ENCODE data around the gene OR6C3.
"Not testable (repeated sequence)": the region's sequence is repeated elsewhere in the genome, so short reads cannot be mapped to it uniquely, and the experiment has no call there.

The OR6C3 gene

DNA sequence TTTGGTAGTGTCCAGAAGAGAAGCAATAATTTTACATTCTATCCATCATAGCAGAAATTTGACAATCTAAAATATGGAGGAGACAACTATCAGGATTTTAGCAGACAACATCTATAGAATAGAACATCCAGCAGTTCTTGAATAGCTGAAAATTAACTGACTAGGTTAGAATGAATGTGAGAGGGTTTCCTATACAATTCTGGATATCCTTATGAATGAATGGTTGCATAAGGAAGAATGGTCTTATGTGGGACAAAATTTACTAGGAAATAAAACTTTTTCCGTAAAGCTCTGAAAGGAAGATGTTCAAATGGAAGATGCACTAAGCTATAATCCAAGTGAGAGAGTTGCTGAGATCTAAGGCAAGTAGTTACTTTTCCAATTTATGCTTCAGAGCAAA is at the start of gene OR6C3:
TSS of gene OR6C3 (plus strand) at position 301 of the 400 bp plus-strand sequence. CDS start 955 bp downstream, outside the sequence.
- no peak for DNase-seq (ENCODE audit: low read depth)

DNA sequence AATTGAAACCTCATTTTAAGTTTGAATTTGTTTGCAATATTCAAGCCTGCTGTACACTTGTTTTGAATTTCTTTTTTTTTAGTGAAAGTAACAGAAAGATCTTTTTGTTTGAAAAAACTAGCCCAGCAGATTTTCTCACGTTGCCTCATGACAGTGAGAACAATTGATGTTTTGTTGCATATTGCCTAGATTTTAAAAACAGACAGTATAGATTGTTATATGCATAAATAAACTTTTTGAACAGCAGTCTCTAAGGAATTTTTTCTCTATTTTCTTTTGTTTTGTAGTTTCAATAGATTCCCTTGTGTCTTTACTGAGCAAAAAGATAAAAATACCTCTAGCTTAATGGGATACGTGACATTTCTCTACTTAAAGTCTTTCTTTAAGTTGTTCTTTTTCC is 49.6 kb upstream of the OR6C3 start:
- no peak for DNase-seq (ENCODE audit: low read depth)

DNA sequence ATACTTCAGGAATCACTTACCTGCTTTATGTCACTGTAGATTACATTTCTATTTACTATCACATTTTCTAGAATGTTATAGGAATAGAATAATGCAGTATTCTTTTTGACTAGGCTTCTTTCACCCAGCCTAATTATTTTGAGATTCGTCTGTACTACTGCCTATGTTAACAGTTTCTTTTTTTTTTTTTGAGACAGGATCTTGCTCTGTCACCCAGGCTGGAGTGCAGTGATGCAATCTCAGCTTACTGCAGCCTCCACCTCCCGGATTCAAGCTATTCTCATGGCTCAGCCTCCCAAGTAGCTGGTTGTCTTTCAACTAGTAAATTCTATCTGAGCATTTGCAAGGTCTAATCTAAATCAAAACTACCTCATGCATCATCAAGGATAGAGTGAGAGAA is 40.5 kb upstream of the OR6C3 start:
- no peak for DNase-seq (ENCODE audit: low read depth)

DNA sequence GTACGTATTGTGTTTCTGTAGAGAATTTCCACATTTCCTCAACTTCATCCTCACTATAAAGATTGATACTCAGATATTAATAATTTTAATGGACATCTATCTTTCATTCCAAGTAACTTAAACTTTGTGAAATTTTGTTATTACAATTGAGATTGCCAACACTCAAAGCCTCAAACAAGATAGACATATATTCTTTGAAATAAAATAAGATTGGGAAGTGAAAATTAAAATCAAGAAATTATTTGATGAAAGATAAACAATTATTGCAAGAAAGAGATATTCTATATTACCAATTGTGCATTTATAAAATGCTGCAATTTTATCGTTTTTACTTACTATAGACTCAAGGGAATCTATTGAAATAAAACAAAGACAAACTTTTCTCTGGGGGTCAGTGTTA is 34.1 kb upstream of the OR6C3 start, which contains the start of gene OR6C6:
TSS of gene OR6C6 (minus strand) at position 101 of the 400 bp plus-strand sequence. CDS start 1,337 bp downstream, outside the sequence.
- DNase-seq (ENCODE audit: low read depth), result no peak

DNA sequence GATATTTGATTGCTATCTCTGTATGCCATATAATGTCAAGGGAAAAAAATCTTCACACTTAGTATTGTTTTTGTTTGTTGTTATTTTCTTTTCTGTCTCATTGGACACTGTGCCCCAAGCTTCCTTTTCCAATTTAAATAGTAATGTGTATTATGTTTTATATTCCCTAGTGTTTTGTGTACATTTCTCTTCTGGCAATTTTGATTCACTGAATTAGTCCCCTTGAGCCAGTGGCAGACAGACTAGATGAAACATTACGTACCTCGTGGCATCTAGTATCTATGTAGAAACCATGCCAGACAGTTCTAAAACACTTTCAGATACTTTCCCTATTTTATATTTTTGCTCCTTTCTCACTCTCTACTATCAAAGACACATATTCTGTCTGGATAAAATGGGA is 16.5 kb upstream of the OR6C3 start, which contains the start of gene OR6C1:
TSS of gene OR6C1 (plus strand) at position 301 of the 400 bp plus-strand sequence. CDS start 6,257 bp downstream, outside the sequence.
- no peak for DNase-seq (ENCODE audit: low read depth)

DNA sequence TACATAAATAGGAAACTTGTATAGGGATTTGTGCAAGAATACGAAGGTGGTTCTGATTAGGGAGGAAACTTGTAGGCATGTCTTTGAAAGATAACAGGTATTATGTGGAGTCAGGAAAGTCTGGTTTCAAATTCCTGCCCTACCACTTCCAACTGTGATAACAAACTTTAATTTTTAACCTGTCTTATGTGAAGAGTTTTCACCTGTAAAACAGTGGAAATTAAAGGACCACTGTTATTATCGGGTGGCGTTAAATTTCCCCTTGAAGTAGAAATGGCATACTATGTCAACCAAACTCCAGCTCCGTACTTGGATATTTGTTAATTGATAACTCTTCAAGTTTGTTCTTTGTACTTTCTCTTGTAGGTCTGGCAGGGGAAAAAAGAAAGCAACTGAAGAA is 10.3 kb upstream of the OR6C3 start:
- DNase-seq (ENCODE audit: low read depth), result no peak

DNA sequence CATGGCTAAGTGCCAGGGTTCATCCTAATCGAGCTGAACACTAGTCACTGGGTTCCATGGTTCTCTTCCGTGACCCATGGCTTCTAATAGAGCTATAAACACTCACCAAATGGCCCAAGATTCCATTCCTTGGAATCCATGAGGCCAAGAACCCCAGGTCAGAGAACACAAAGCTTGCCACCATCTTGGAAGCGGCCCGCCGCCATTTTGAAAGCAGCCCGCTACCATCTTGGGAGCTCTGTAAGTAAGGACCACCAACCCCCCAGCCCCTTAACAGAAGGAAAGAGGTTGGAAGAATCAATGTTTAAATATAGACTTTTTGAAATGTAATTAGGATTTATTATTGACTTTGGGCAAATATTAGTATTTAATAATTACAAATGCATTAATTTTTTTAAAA is 4.7 kb upstream of the OR6C3 start:
- DNase-seq (ENCODE audit: low read depth), result not testable (repeated sequence)

DNA sequence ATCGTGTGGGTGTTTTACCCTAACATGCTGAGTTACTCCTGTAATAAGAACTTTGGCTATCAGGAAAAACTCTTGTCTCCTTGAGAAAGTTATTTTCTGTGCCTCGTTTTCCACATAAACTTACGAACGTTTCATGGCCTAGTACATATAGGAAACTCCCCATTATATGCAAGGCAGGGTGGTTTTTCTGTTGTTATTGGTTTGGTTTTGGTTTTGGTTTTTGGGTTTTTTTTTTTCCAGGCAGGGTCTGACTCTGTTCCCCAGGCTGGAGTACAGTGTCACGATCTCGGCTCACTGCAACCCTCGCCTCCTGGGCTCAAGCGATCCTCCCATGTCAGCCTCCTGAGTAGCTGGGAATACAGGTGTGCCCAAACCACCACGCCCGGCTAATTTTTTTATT is 5.5 kb downstream of the OR6C3 start:
- DNase-seq (ENCODE audit: low read depth), result no peak

DNA sequence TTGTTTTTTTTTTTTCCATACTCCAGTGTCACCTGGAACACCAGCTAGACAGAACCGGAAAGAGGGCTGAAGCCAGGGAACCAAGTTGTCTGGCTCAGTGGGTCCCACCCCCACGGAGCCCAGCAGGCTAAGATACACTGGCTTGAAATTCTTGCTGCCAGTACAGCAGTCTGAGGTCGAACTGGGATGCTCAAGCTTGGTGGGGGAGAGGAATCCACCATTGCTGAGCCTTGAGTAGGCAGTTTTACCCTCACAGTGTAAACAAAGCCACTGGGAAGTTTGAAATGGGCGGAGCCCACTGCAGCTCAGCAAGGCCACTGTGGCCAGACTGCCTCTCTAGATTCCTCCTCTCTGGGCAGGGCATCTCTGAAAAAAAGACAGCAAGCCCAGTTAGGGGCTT is 24.8 kb downstream of the OR6C3 start:
- not testable (repeated sequence) for DNase-seq (ENCODE audit: low read depth)

DNA sequence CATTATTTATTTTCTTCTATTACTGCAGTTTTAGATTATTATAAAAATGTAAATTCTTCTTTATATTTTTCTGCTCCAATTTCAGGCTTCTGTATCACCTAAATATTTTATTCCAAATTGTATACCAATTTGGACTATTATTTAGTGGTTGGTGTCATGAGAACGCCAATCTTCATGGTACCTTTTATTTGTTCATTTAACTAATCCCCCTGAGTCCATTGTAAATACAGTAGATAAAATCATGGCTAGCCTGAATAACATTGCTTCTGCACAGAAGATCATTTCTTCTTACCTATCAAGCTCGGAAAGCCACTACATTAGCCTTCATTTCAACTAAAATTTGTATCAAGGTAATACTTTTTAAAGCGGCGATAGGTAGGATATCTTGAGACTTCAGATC is 32.1 kb downstream of the OR6C3 start, which contains the start of gene OR6C75:
TSS of gene OR6C75 (plus strand) at position 301 of the 400 bp plus-strand sequence. CDS start 2,136 bp downstream, outside the sequence.
- DNase-seq (ENCODE audit: low read depth), result no peak

DNA sequence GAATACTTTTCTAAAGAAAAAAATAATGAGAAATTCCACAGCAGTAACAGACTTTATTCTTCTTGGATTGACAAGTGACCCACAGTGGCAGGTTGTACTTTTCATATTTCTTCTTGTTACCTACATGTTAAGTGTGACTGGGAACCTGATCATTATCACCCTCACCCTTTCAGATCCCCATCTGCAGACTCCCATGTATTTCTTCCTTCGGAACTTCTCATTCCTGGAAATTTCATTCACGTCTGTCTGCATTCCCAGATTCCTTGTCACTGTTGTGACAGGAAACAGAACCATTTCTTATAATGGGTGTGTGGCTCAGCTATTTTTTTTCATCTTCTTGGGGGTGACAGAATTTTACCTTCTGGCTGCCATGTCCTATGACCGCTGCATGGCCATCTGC is 34.5 kb downstream of the OR6C3 start:
- DNase-seq (ENCODE audit: low read depth), result no peak

DNA sequence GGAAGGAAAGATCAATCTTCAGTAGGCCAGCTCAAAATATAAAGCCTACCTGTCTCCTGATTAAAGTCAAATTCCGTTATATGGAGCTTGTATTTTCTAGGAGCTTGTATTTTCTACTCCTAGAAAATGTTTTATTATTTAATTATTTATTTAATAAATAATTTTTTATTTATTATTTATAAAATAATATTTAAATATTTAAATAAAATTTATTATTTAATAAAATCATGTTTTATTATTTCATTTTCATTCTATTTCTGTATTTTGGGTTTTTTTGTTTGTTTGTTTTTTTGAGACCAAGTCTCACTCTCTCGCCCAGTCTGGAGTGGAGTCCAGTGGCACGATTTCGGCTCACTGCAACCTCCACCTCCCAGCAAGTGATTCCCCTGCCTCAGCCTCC is 42.0 kb downstream of the OR6C3 start:
- DNase-seq (ENCODE audit: low read depth), result no peak
